ENCODE measurements around the gene CRYBG3.

DNA sequence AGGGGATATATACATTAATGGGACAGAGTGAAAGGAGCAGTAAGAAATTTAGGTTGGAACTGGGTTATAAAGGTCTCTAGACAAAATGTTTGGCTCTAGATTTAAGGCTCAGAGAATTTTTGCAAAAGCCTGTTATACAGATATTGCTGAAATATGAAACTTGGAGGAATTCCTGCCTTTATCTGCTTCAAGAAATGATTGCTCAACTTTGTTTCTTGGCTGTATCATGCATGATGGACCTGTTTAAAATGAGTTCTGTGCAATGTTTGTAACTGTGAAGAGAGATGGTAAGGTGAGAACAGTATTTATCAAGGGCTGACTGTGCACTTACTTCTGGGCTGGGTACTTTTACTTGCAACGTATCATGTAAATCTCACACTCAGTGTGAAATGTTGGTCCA is 3.3 kb downstream of the CRYBG3 start:
- TF ChIP-seq ARHGAP35 (CRISPR knock-in tag; IDR thresholded peaks at IDR 0.05; ENCODE audit: borderline replicate concordance) (no peak), SIX1 (CRISPR knock-in tag; IDR thresholded peaks at IDR 0.05; ENCODE audit: borderline replicate concordance) (no peak), ATF7 (IDR thresholded peaks at IDR 0.05) (no peak), ATF7 (CRISPR knock-in tag; IDR thresholded peaks at IDR 0.05) (no peak)
- TF ChIP-seq, protein P1, sequence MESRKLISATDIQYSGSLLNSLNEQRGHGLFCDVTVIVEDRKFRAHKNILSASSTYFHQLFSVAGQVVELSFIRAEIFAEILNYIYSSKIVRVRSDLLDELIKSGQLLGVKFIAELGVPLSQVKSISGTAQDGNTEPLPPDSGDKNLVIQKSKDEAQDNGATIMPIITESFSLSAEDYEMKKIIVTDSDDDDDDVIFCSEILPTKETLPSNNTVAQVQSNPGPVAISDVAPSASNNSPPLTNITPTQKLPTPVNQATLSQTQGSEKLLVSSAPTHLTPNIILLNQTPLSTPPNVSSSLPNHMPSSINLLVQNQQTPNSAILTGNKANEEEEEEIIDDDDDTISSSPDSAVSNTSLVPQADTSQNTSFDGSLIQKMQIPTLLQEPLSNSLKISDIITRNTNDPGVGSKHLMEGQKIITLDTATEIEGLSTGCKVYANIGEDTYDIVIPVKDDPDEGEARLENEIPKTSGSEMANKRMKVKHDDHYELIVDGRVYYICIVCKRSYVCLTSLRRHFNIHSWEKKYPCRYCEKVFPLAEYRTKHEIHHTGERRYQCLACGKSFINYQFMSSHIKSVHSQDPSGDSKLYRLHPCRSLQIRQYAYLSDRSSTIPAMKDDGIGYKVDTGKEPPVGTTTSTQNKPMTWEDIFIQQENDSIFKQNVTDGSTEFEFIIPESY (CRISPR knock-in tag; IDR thresholded peaks at IDR 0.05), result no peak
- TF ChIP-seq, protein P2, sequence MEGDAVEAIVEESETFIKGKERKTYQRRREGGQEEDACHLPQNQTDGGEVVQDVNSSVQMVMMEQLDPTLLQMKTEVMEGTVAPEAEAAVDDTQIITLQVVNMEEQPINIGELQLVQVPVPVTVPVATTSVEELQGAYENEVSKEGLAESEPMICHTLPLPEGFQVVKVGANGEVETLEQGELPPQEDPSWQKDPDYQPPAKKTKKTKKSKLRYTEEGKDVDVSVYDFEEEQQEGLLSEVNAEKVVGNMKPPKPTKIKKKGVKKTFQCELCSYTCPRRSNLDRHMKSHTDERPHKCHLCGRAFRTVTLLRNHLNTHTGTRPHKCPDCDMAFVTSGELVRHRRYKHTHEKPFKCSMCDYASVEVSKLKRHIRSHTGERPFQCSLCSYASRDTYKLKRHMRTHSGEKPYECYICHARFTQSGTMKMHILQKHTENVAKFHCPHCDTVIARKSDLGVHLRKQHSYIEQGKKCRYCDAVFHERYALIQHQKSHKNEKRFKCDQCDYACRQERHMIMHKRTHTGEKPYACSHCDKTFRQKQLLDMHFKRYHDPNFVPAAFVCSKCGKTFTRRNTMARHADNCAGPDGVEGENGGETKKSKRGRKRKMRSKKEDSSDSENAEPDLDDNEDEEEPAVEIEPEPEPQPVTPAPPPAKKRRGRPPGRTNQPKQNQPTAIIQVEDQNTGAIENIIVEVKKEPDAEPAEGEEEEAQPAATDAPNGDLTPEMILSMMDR (CRISPR knock-in tag; IDR thresholded peaks at IDR 0.05), result no peak
- TF ChIP-seq, protein P3, sequence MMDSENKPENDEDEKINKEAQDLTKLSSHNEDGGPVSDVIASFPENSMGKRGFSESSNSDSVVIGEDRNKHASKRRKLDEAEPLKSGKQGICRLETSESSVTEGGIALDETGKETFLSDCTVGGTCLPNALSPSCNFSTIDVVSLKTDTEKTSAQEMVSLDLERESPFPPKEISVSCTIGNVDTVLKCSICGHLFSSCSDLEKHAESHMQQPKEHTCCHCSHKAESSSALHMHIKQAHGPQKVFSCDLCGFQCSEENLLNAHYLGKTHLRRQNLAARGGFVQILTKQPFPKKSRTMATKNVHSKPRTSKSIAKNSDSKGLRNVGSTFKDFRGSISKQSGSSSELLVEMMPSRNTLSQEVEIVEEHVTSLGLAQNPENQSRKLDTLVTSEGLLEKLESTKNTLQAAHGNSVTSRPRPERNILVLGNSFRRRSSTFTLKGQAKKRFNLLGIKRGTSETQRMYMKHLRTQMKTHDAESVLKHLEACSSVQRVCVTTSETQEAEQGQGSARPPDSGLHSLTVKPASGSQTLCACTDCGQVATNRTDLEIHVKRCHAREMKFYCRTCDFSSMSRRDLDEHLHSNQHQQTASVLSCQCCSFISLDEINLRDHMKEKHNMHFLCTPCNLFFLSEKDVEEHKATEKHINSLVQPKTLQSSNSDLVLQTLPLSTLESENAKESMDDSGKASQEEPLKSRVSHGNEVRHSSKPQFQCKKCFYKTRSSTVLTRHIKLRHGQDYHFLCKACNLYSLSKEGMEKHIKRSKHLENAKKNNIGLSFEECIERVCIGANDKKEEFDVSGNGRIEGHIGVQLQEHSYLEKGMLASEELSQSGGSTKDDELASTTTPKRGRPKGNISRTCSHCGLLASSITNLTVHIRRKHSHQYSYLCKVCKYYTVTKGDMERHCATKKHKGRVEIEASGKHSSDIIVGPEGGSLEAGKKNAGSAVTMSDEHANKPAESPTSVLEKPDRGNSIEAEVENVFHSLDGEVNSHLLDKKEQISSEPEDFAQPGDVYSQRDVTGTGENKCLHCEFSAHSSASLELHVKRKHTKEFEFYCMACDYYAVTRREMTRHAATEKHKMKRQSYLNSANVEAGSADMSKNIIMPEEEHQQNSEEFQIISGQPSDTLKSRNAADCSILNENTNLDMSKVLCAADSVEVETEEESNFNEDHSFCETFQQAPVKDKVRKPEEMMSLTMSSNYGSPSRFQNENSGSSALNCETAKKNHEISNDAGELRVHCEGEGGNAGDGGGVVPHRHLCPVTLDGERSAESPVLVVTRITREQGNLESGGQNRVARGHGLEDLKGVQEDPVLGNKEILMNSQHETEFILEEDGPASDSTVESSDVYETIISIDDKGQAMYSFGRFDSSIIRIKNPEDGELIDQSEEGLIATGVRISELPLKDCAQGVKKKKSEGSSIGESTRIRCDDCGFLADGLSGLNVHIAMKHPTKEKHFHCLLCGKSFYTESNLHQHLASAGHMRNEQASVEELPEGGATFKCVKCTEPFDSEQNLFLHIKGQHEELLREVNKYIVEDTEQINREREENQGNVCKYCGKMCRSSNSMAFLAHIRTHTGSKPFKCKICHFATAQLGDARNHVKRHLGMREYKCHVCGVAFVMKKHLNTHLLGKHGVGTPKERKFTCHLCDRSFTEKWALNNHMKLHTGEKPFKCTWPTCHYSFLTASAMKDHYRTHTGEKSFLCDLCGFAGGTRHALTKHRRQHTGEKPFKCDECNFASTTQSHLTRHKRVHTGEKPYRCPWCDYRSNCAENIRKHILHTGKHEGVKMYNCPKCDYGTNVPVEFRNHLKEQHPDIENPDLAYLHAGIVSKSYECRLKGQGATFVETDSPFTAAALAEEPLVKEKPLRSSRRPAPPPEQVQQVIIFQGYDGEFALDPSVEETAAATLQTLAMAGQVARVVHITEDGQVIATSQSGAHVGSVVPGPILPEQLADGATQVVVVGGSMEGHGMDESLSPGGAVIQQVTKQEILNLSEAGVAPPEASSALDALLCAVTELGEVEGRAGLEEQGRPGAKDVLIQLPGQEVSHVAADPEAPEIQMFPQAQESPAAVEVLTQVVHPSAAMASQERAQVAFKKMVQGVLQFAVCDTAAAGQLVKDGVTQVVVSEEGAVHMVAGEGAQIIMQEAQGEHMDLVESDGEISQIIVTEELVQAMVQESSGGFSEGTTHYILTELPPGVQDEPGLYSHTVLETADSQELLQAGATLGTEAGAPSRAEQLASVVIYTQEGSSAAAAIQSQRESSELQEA (CRISPR knock-in tag; IDR thresholded peaks at IDR 0.05; ENCODE audit: not compliant biosample characterization), result no peak
- TF ChIP-seq, protein P4, sequence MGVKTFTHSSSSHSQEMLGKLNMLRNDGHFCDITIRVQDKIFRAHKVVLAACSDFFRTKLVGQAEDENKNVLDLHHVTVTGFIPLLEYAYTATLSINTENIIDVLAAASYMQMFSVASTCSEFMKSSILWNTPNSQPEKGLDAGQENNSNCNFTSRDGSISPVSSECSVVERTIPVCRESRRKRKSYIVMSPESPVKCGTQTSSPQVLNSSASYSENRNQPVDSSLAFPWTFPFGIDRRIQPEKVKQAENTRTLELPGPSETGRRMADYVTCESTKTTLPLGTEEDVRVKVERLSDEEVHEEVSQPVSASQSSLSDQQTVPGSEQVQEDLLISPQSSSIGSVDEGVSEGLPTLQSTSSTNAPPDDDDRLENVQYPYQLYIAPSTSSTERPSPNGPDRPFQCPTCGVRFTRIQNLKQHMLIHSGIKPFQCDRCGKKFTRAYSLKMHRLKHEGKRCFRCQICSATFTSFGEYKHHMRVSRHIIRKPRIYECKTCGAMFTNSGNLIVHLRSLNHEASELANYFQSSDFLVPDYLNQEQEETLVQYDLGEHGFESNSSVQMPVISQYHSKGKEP (CRISPR knock-in tag; IDR thresholded peaks at IDR 0.05), result no peak
- TF ChIP-seq, protein P5, sequence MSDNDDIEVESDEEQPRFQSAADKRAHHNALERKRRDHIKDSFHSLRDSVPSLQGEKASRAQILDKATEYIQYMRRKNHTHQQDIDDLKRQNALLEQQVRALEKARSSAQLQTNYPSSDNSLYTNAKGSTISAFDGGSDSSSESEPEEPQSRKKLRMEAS (IDR thresholded peaks at IDR 0.05), result no peak
- TF ChIP-seq, protein P6, sequence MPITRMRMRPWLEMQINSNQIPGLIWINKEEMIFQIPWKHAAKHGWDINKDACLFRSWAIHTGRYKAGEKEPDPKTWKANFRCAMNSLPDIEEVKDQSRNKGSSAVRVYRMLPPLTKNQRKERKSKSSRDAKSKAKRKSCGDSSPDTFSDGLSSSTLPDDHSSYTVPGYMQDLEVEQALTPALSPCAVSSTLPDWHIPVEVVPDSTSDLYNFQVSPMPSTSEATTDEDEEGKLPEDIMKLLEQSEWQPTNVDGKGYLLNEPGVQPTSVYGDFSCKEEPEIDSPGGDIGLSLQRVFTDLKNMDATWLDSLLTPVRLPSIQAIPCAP (CRISPR knock-in tag; IDR thresholded peaks at IDR 0.05; ENCODE audit: low read depth), result no peak
